Neural progenitor cell (in vitro differentiated cells): ENCODE measurements around the gene MEOX1. TPM values are rescaled to one million over a fixed set of nuclear protein-coding genes. Genes with fewer than 3 reads are reported as not detected.

Experiments
- DNase-seq: peaks from one replicate; pipeline ENCODE4 v3.0.0-alpha.2; 2016; ENCODE audit warnings: low spot score
- H2AFZ ChIP-seq: fragments of 200-600 bp; sonication (generic); replicated peaks from 2 replicates; pipeline ENCODE4 v1.6.1; 2016; ENCODE audit warnings: antibody characterized with exemption
- H3F3A ChIP-seq: fragments of 200-600 bp; sonication (generic); 2 replicates; pipeline ENCODE4 v1.6.1; 2016; ENCODE audit warnings: antibody characterized with exemption, low read depth
- H3K27ac ChIP-seq: fragments of 200-600 bp; sonication (generic); 2 replicates; pipeline ENCODE4 v1.5.1; 2016; ENCODE audit warnings: mild to moderate bottlenecking
- H3K27me3 ChIP-seq: fragments of 200-600 bp; sonication (generic); 2 replicates; pipeline ENCODE4 v1.6.1; 2016; ENCODE audit warnings: mild to moderate bottlenecking, moderate library complexity
- H3K36me3 ChIP-seq: fragments of 200-600 bp; sonication (generic); 2 replicates; pipeline ENCODE4 v1.5.1; 2016
- H3K4me1 ChIP-seq: fragments of 200-600 bp; sonication (generic); 2 replicates; pipeline ENCODE4 v1.6.1; 2016; ENCODE audit warnings: mixed run types
- H3K4me2 ChIP-seq: fragments of 200-600 bp; sonication (generic); 2 replicates; pipeline ENCODE4 v1.6.1; 2016
- H3K4me3 ChIP-seq: fragments of 200-600 bp; sonication (generic); 2 replicates; pipeline ENCODE4 v1.5.1; 2016
- H3K79me2 ChIP-seq: fragments of 200-600 bp; sonication (generic); 2 replicates; pipeline ENCODE4 v1.6.1; 2016; ENCODE audit warnings: low read depth
- H3K9ac ChIP-seq: fragments of 200-600 bp; sonication (generic); 2 replicates; pipeline ENCODE4 v1.6.1; 2016
- H3K9me3 ChIP-seq: fragments of 200-600 bp; sonication (generic); 2 replicates; pipeline ENCODE4 v1.5.1; 2016; ENCODE audit warnings: low read depth
- H4K20me1 ChIP-seq: fragments of 200-600 bp; sonication (generic); 2 replicates; pipeline ENCODE4 v1.6.1; 2016; ENCODE audit warnings: low read depth
- H3K27ac Mint-ChIP-seq: 3 replicates; pipeline ENCODE4 v1.8.0; 2021; ENCODE audit warnings: mixed read lengths
- H3K27me3 Mint-ChIP-seq: 2 replicates; pipeline ENCODE4 v1.8.0; 2022; ENCODE audit warnings: low read depth, mild to moderate bottlenecking, inconsistent platforms, moderate library complexity, mixed read lengths; ENCODE audit not compliant: insufficient read depth
- H3K36me3 Mint-ChIP-seq: 3 replicates; pipeline ENCODE4 v1.8.0; 2021; ENCODE audit warnings: mixed read lengths
- H3K4me1 Mint-ChIP-seq: 3 replicates; pipeline ENCODE4 v1.8.0; 2021; ENCODE audit warnings: mixed read lengths
- H3K4me3 Mint-ChIP-seq: 3 replicates; pipeline ENCODE4 v1.8.0; 2021; ENCODE audit warnings: mild to moderate bottlenecking, moderate library complexity, mixed read lengths
- H3K9me3 Mint-ChIP-seq: 3 replicates; pipeline ENCODE4 v1.8.0; 2020; ENCODE audit warnings: mixed read lengths
- EZH2 ChIP-seq: fragments of 200-600 bp; sonication (generic); IDR thresholded peaks from 2 replicates; pipeline ENCODE4 v1.6.1; 2017; ENCODE audit warnings: antibody characterized with exemption, mild to moderate bottlenecking, moderate library complexity
- EZH2phosphoT487 ChIP-seq: fragments of 200-600 bp; sonication (generic); IDR thresholded peaks from 2 replicates; pipeline ENCODE4 v1.6.1; 2017; ENCODE audit warnings: antibody characterized with exemption
- total RNA-seq: library from RNA; depleted of rRNA; stranded (reverse); fragments of >200 nt; gene quantifications from 2 replicates; pipeline ENCODE4 v1.2.3, GENCODE V29; 2015; ENCODE audit warnings: low replicate concordance
- TF ChIP-seq, protein P1 (sequence below): fragments of 200-600 bp; sonication (generic); IDR thresholded peaks from 2 replicates; pipeline ENCODE4 v1.5.1; 2017; ENCODE audit warnings: antibody characterized with exemption, mild to moderate bottlenecking

The MEOX1 gene
- total RNA-seq, 1 donor from 2014 or later = not detected

DNA sequence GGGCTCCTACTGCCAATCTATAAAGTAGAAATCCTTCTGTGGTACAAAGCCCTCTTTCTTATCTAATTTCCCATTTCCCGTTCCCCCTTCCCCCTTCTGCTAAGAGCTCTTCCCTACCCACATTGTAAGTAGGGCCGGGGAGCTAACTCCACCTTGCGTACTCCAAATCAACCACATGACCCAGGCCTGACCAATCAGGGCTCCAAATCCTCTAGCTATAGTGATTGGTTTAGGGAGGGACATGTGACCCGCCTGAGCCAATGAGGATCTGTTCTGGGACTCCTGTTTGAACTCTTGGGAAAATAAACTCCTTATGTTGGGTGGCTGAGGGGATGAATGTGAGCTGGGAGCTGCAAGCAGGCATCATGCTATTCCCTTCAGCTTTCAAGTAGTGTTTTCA, 40.9 kb upstream of the MEOX1 start:
- Histone ChIP-seq H3K4me1 (peaks cover 8% of the 10 kb centered on the region), H4K20me1 (no peaks in the 10 kb centered on the region), H3K27ac (no peak overlapping the region), H3K9ac (no peak overlapping the region), H2AFZ (no peak overlapping the region), H3F3A (peaks cover 5% of the 10 kb centered on the region), H3K27me3 (no peaks in the 10 kb centered on the region), H3K4me3 (no peak overlapping the region), H3K79me2 (no peaks in the 10 kb centered on the region), H3K36me3 (no peaks in the 10 kb centered on the region), H3K4me2 (no peak overlapping the region), H3K9me3 (no peaks in the 10 kb centered on the region)
- TF ChIP-seq, protein P1, sequence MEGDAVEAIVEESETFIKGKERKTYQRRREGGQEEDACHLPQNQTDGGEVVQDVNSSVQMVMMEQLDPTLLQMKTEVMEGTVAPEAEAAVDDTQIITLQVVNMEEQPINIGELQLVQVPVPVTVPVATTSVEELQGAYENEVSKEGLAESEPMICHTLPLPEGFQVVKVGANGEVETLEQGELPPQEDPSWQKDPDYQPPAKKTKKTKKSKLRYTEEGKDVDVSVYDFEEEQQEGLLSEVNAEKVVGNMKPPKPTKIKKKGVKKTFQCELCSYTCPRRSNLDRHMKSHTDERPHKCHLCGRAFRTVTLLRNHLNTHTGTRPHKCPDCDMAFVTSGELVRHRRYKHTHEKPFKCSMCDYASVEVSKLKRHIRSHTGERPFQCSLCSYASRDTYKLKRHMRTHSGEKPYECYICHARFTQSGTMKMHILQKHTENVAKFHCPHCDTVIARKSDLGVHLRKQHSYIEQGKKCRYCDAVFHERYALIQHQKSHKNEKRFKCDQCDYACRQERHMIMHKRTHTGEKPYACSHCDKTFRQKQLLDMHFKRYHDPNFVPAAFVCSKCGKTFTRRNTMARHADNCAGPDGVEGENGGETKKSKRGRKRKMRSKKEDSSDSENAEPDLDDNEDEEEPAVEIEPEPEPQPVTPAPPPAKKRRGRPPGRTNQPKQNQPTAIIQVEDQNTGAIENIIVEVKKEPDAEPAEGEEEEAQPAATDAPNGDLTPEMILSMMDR = no peak
- TF ChIP-seq EZH2phosphoT487 = no peak
- no peak for TF ChIP-seq EZH2
- Mint-ChIP-seq H3K4me3 (no peak overlapping the region), H3K27me3 (peaks cover 9% of the 10 kb centered on the region), H3K36me3 (no peaks in the 10 kb centered on the region), H3K9me3 (no peaks in the 10 kb centered on the region), H3K4me1 (peaks cover 28% of the 10 kb centered on the region), H3K27ac (peak overlapping the region; percentile 39)
- DNase-seq = no peak

DNA sequence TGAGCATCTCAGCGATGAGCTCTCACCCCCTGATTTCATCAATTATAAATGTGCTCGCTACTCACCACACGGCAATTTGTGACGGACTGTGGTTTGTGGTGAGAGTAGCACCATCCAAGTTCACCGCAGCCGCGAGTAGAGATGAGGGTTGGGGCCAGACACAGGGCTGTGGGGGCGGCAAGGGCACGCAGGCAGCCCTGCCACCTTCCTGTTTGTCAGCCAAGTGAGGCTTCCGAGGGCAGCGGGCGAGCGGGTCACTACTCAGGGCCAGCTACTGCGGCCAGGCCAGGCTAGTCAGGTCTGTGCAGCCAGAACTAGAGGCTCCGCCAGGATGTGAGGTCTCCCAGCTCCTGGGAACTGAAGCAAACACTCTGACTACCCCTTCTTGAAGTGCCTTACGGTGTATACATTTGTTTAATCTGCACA, 39.6 kb upstream of the MEOX1 start:
- Histone ChIP-seq H3K4me2 (no peak overlapping the region), H3K4me3 (no peak overlapping the region), H3K27me3 (no peaks in the 10 kb centered on the region), H3K27ac (no peak overlapping the region), H3K9ac (no peak overlapping the region), H3K79me2 (no peaks in the 10 kb centered on the region), H3K36me3 (no peaks in the 10 kb centered on the region), H3F3A (peaks cover 5% of the 10 kb centered on the region), H2AFZ (no peak overlapping the region), H4K20me1 (no peaks in the 10 kb centered on the region), H3K4me1 (peaks cover 10% of the 10 kb centered on the region), H3K9me3 (no peaks in the 10 kb centered on the region)
- no peak for TF ChIP-seq EZH2phosphoT487
- TF ChIP-seq EZH2 = no peak
- TF ChIP-seq, protein P1 = no peak
- H3K27me3 Mint-ChIP-seq = peaks cover 6% of the 10 kb centered on the region
- DNase-seq = no peak
- H3K9me3 Mint-ChIP-seq = no peaks in the 10 kb centered on the region
- H3K27ac Mint-ChIP-seq = no peak overlapping the region
- no peak overlapping the region for H3K4me3 Mint-ChIP-seq
- H3K36me3 Mint-ChIP-seq = no peaks in the 10 kb centered on the region
- peaks cover 37% of the 10 kb centered on the region for H3K4me1 Mint-ChIP-seq

DNA sequence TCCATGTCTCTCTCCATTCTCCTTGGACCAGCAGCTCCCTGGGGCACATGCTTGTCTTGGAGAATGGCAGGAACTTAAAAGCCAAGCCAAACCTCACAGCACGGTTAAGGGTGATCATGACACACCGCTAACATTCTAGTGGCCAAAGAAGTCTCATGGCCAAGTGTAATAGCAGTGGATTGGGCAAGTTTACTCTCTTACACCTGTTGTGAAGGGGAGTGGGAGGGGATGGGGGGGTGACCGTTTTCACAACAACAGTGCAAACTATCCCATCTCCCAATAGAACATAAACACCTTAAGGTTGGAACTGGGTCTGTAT, 37.7 kb upstream of the MEOX1 start:
- Mint-ChIP-seq H3K4me3 (no peak overlapping the region), H3K27me3 (peaks cover 5% of the 10 kb centered on the region), H3K27ac (no peak overlapping the region), H3K36me3 (no peaks in the 10 kb centered on the region), H3K4me1 (peaks cover 42% of the 10 kb centered on the region), H3K9me3 (no peaks in the 10 kb centered on the region)
- no peaks in the 10 kb centered on the region for H3K9me3 ChIP-seq
- no peaks in the 10 kb centered on the region for H3K36me3 ChIP-seq
- TF ChIP-seq EZH2 (no peak), EZH2phosphoT487 (no peak)
- TF ChIP-seq, protein P1 = no peak
- no peaks in the 10 kb centered on the region for H3K27me3 ChIP-seq
- H3K4me2 ChIP-seq = no peak overlapping the region
- H4K20me1 ChIP-seq = no peaks in the 10 kb centered on the region
- no peak for DNase-seq
- H3K4me3 ChIP-seq = no peak overlapping the region
- H3K27ac ChIP-seq = no peak overlapping the region
- H3K79me2 ChIP-seq = no peaks in the 10 kb centered on the region
- H2AFZ ChIP-seq = no peak overlapping the region
- no peak overlapping the region for H3K9ac ChIP-seq
- H3F3A ChIP-seq = peaks cover 5% of the 10 kb centered on the region
- H3K4me1 ChIP-seq = peaks cover 15% of the 10 kb centered on the region
